Peyer's patch (tissue), 4 donors: ENCODE data around the gene ZFP64. TPM values are rescaled to one million over a fixed set of nuclear protein-coding genes. Genes with fewer than 3 reads are reported as not detected.

Source experiments
- DNase-seq, 3 donors: peaks; one replicate each; pipeline ENCODE4 v3.0.0-alpha.2; 2017 to 2019
- H3K27ac ChIP-seq, 4 donors: fragments of 200-600 bp; sonication (generic); one replicate each; pipeline ENCODE4 v1.5.1; 2016 to 2019
- H3K27me3 ChIP-seq, 2 donors: fragments of 200-600 bp; sonication (generic); one replicate each; pipeline ENCODE4 v1.5.1; 2019
- H3K36me3 ChIP-seq, 3 donors: fragments of 200-600 bp; sonication (generic); one replicate each; pipeline ENCODE4 v1.5.1; 2016 to 2019
- H3K4me1 ChIP-seq, 4 donors: fragments of 200-600 bp; sonication (generic); one replicate each; pipeline ENCODE4 v1.5.1; 2016 to 2019
- H3K4me3 ChIP-seq, 4 donors: fragments of 200-600 bp; sonication (generic); 1 replicate in 3 of 4; 2 replicates in 1 of 4; pipeline ENCODE4 v1.5.1; 2016 to 2019; ENCODE audit warnings: mild to moderate bottlenecking in 1 of 4
- H3K9me3 ChIP-seq, 4 donors: fragments of 200-600 bp; sonication (generic); one replicate each; pipeline ENCODE4 v1.5.1; 2016 to 2019; ENCODE audit warnings: mild to moderate bottlenecking in 1 of 4
- CTCF ChIP-seq, 6 experiments: fragments of 450-650 bp in 4 of 6; fragments of 200-600 bp in 2 of 6; sonication (generic) in 1 of 6; IDR thresholded peaks; one replicate each; pipeline ENCODE4 v1.5.1; 2017 to 2019; ENCODE audit warnings: antibody characterized with exemption in 6 of 6, mild to moderate bottlenecking in 3 of 6, moderate library complexity in 1 of 6
- POLR2A ChIP-seq, 2 donors: fragments of 450-650 bp; IDR thresholded peaks; one replicate each; pipeline ENCODE4 v1.5.1; 2017; ENCODE audit warnings: antibody characterized with exemption in 2 of 2, mild to moderate bottlenecking in 2 of 2, moderate library complexity in 2 of 2
- total RNA-seq, 4 donors: library from RNA; depleted of rRNA; stranded (reverse); fragments of >200 nt; gene quantifications; one replicate each; pipeline ENCODE4 v1.1.0, GENCODE V29; 2016

Gene ZFP64
- total RNA-seq, 4 donors from 2014 or later = 10.5 to 32.9 (median 16.1) TPM

- DNase-seq = no peak
- Histone ChIP-seq H3K4me3 (peak overlapping the region in 3 of 4 donors; percentile 38 to 50 (median 42)), H3K27ac (no peak overlapping the region), H3K36me3 (no peaks in the 10 kb centered on the region), H3K27me3 (peaks cover 0 to 20% of the 10 kb centered on the region in 2 donors), H3K9me3 (no peaks in the 10 kb centered on the region), H3K4me1 (peaks cover 0 to 27% (median 16%) of the 10 kb centered on the region in 4 donors)
- TF ChIP-seq POLR2A (IDR thresholded peaks at IDR 0.05) = no peak
- no peak for TF ChIP-seq CTCF (IDR thresholded peaks at IDR 0.05)
Observed at GRCh38 chr20:52105442-52106422, 85.8 kb downstream of the ZFP64 start.

GRCh38 chr20:52104546-52105441 lies 86.8 kb downstream of the ZFP64 start:
- no peak for TF ChIP-seq CTCF (IDR thresholded peaks at IDR 0.05)
- no peak for TF ChIP-seq POLR2A (IDR thresholded peaks at IDR 0.05)
- peaks cover 0 to 20% of the 10 kb centered on the region in 2 donors for H3K27me3 ChIP-seq
- no peaks in the 10 kb centered on the region for H3K36me3 ChIP-seq
- H3K27ac ChIP-seq = no peak overlapping the region
- DNase-seq = no peak
- peaks cover 0 to 27% (median 16%) of the 10 kb centered on the region in 4 donors for H3K4me1 ChIP-seq
- no peaks in the 10 kb centered on the region for H3K9me3 ChIP-seq
- peak overlapping the region; percentile 17 to 50 (median 40) for H3K4me3 ChIP-seq

GRCh38 chr20:52103913-52104545 lies 87.5 kb downstream of the ZFP64 start:
- Histone ChIP-seq H3K4me1 (peaks cover 0 to 27% (median 16%) of the 10 kb centered on the region in 4 donors), H3K4me3 (peak overlapping the region; percentile 17 to 50 (median 40)), H3K9me3 (no peaks in the 10 kb centered on the region), H3K36me3 (no peaks in the 10 kb centered on the region), H3K27me3 (peaks cover 0 to 20% of the 10 kb centered on the region in 2 donors), H3K27ac (no peak overlapping the region)
- TF ChIP-seq CTCF (IDR thresholded peaks at IDR 0.05) = no peak
- TF ChIP-seq POLR2A (IDR thresholded peaks at IDR 0.05) = no peak
- DNase-seq = no peak

GRCh38 chr20:52103335-52103912 lies 88.2 kb downstream of the ZFP64 start:
- no peak for DNase-seq
- H3K4me3 ChIP-seq = peak overlapping the region in 2 of 4 donors; percentile 38 to 50
- H3K27me3 ChIP-seq = peaks cover 0 to 20% of the 10 kb centered on the region in 2 donors

More at GRCh38 chr20:52103335-52103912, 88.2 kb downstream of the ZFP64 start:
- Histone ChIP-seq H3K9me3 (no peaks in the 10 kb centered on the region), H3K4me1 (peaks cover 0 to 27% (median 16%) of the 10 kb centered on the region in 4 donors), H3K36me3 (no peaks in the 10 kb centered on the region), H3K27ac (no peak overlapping the region)
- TF ChIP-seq CTCF (IDR thresholded peaks at IDR 0.05) = no peak
- no peak for TF ChIP-seq POLR2A (IDR thresholded peaks at IDR 0.05)
